Dedifferentiated amniotic fluid mesenchymal stem cell (primary cell): ENCODE measurements around the gene SSNA1.

Source experiments
- DNase-seq: peaks from one replicate; pipeline ENCODE4 v3.0.0-alpha.2; 2016; ENCODE audit errors: extremely low spot score

Gene SSNA1

DNA sequence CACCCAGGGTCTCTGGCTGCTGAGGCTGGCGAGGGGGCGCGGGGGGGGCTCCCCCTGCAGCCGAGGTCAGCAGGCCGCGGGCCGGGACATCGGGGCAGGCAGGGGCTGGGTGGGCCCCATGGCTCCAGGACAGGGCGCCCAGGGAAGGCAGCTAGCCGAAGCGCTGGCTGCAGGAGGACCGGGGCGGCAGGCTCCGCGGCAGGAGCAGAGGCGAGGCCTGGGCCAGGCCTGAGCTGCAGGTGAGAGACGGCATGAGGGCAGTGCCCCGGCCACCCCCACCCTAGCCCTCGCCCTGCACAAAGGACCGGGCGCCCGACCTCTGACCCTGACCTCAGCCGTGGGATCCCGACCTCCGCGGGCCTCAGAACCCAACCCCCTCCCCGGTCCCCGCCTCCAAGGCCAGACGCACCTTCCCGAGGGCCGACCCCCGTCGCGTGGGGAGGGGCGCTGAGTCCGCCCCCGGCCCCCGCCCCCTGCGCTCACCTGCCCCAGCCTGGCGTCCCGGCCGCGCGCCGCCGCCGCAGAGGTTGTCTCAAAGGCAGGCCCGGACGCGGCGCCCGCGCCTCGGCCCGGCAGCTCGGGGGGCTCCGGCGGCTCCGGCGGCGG lies 33.1 kb downstream of the SSNA1 start:
- no peak for DNase-seq

DNA sequence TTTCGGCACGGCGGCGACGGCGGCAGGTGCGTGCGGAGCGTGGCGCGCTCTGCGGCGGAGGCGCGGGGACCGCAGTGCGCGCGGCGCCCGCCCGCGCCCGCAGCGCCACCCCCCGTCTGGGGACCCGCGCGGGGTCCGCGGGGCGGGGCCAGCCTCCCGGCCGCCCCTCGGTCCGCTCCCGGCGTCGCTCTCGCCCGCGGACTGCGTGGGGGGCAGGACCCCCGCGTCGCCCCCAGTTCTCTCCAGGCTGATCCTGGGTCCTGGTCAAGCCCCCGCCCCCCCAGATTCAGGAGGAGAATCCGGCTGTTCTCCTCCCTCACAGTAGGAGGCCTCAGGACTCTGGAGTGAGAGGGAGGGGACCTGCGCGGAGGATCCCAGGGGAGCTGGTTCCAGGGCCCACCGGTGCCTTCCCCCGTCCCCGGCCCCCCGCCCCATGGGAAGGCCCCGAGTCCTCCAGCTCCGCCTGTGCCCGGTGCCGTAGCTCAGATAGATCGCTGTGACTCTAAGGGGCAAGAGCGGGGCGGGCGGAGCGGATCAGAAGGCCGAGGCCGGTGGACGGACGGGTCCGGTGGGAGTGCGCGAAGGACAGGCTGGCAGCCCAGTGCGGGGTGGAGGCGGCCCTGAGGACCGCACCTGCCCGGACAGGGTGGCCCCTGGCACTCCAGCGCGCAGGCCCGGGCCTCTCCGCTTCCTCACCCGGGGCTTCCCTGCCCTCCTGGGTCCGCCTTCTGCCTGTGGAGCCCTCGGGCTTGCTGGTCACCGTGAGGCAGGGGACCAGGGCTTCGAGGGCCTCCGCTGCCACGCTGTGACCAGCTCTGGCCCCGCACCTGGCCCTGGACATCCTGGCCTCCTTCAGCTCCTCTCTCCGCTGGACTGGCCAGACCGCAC lies 34.0 kb downstream of the SSNA1 start, which contains the start of gene RNF208:
RNF208 (minus strand) TSS at position 51 of the 888 bp plus-strand sequence. CDS start 1,028 bp downstream, outside the sequence.
- DNase-seq: no peak

DNA sequence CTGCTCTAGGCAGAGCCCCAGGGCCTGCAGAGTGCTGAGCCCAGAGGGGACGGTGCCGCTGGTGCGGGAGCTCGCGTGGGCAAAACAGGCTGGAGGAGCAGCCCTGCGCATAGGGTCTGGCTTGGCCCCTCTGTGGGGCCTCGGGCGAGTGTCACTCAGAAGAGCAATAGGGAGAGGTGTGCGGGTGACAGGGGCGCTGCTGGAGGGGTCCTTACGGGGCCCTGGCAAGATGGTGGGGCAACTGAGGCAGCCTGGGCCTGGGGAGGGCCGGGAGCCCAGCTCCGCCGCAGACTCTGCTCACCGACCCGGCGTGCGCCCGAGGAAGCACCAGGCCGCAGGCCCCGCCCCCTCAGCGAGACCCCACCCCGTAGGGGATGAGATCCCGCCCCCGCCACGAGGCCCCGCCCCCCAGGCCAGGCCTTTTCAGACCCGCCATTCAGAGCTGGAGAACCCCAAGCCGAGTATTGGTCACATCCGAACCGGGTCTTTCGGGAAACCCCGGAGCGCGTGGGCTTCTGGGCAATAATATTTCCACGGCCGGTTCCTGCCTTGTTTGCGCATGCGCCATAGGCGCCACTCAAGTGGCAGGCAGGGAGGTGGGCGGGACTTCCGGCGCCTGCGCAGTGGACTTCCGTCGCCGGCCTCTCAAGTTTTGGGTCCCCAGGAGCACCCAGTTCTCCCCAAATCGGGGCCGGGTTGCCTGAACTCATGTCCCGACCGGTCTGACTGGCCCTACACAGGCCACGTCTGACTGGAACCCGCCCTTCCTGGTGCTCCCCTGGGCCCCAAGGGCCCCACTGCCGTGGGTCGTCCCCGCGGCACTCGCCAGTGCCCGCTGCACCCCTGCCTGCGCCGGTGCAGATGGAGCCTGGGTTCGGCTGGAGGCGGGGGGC lies 34.8 kb downstream of the SSNA1 start:
- DNase-seq: peak; percentile 99

DNA sequence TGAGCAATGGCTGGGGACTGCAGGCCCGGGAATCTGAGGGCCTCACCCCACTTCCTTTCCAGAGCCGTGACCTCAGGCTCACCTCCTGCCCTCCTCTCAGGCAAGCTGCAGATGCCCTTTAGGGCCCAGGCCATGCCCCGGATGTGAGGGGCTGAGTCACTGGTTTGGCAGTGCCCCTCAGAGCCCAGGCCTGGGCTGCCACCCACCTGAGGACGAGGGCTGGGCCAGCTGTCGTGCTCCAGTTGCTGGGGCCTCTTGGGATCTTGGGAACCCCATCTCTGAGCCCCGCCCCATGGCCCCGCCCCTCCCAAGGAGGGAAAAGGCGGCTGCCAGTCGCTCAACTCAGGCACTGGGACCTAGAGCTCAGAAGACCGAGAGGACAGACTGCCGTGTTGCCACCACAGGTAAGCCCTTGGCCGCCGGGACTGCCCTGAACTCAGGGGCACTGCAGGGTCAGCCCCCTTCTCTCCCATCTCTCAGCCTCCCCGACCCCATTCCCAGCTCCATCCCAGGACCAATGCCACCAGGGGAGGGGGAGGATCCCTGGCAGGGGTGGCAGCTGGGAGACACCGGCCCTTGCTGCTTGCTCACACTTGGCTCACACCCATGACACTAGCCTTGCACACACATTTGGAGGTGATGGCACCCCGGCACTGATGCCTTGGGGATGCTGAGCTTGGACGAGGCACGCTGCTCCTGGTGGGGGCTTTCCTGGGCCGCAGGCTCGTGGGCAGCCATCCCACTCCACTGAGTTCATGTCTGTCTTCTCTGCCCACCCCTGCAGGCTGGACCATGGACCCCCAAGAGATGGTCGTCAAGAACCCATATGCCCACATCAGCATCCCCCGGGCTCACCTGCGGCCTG lies 36.6 kb downstream of the SSNA1 start, which contains the start of gene CYSRT1:
CYSRT1 (plus strand) TSS at position 345 of the 865 bp plus-strand sequence; CDS start at position 793, 448 bp downstream.
- DNase-seq: no peak

DNA sequence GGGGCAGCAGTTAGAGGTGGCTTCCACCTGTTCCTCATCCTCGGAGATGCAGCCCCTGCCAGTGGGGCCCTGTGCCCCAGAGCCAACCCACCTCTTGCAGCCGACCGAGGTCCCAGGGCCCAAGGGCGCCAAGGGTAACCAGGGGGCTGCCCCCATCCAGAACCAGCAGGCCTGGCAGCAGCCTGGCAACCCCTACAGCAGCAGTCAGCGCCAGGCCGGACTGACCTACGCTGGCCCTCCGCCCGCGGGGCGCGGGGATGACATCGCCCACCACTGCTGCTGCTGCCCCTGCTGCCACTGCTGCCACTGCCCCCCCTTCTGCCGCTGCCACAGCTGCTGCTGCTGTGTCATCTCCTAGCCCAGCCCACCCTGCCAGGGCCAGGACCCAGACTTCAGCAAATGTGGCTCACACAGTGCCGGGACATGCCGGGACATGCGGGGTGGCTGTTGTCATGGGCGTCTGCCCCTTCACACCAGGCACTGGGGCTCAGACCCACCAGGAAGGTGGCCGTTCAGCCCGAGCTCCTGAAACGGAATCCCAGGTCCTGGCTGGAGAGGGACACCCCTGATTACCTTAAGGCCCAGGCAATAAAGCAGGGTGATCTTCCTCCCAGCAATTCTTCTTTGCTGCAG lies 37.3 kb downstream of the SSNA1 start:
- no peak for DNase-seq

DNA sequence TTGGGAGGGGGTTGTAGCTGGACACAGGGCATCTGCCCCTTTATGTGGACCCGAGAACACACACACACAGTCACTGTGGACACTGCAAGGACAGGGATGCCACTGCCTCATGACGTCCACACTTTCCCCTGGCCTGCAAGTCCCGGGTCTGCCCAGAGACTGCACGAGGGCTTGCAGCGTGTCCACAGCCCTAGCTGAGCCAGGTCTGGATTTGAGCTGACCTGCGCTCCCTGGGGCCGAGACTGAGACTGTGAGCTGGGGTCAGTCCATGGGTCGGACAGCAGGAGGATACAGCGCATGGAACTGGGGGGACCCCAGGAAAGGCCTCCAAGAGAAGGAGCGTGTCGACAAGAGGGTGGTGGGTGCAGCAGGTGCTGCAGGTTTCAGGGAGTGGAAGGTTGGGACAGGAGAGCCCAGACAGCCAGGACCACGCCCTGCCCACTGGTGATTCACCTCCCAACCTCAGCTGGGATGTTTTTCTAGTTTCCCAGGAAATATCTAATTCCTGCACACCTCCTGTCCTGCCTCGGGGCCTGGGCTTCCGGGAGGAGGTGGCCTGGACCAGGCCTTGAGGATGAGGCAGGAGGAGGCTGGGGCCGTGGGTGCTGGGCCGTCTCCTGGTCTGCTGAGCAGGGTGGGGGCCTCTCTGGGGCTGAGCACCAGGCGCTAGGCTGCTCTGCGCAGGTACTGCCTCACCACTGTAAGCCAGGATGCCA lies 38.0 kb downstream of the SSNA1 start:
- no peak for DNase-seq

DNA sequence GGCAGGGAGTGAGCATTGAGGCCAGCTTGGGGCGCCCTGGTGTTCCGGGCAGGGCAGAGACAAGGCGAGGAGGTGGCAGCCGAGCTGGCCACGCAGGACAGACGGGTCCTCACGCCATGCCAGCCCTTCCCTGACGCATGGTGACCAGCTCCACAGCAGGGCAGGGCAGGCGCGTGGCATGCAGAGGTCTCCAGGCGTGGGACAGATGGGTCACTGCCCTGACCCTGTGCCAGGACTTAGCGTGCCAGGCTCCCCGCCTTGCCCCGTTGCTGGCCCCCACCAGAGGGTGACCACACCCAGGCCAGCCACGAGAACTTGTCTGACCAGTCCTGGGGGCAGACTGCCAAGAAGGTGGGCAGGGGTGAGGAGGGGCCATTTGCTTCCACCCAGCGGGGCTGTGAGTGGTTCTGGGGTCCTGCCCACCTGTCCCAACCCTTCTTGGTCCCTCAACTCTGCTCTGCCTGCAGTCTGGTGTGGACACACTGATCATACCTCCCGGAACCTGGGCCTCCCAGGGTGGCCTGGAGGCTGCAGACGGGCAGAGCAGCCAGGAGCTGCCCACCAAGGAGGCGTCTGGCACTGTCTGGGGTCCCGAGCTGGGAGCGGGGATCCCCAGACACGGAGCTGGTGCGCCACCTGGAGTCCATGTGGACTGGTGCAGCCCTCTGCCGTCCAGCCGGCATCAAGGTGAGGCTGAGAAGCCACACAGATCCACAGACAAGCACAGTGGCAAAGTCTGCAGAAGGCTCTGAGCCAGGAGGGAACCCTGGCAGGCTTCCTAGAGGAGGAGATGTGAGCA lies 38.8 kb downstream of the SSNA1 start, which contains the start of gene RNF224:
RNF224 (plus strand) TSS at position 449 of the 799 bp plus-strand sequence. CDS start 834 bp downstream, outside the sequence.
- DNase-seq: peak; percentile 51

DNA sequence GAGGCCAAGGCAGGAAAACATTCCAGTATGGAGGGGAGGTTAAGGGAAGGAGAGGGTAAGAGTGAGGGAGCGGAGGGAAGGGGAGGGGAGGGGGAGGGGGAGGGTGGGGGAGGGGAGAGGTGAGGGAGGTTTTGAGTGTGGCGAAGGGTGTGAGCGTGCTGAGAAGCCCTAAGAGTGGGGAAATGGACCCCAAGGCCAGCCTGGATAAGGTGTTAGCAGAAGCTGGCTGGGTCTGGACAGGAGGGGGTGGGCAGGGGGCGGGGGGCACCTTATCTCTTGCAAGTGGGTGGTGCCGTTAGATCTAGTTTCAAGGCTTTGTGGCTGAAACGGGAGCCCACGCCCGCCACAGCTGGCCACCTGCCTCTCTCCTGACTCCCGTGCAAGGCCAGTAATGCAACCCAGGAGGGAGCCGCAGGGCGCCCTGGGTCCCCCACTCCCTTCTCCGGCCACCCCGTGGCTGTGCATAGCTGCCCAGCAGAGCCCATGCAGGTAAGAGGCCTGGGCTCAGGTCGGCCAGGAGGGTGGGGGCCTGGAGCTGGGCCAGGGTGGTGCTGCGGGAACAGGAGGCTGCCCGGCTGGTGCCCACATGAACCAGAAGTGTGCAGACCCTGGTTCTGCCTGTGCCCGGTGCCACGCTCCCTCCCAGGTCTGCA lies 39.5 kb downstream of the SSNA1 start:
- no peak for DNase-seq

DNA sequence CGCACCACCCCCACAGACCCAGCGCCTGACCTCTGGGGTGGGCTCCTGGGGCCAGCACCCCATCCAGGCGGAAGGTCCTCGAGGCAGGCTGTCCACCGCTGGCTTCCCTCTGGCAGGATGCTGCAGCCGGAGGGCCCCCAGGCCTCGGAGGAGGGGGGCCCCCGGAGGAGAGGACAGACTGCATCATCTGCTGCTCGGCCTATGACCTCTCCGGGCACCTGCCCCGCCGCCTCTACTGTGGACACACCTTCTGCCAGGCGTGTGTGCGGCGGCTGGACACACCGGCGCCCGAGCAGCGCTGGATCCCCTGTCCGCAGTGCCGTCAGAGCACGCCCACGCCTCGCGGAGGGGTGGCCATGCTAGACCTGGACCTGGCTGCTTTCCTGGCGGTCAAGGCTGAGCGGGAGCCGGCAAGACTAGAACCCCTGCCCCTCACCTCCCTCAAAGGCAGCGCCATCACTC lies 40.1 kb downstream of the SSNA1 start:
- no peak for DNase-seq

DNA sequence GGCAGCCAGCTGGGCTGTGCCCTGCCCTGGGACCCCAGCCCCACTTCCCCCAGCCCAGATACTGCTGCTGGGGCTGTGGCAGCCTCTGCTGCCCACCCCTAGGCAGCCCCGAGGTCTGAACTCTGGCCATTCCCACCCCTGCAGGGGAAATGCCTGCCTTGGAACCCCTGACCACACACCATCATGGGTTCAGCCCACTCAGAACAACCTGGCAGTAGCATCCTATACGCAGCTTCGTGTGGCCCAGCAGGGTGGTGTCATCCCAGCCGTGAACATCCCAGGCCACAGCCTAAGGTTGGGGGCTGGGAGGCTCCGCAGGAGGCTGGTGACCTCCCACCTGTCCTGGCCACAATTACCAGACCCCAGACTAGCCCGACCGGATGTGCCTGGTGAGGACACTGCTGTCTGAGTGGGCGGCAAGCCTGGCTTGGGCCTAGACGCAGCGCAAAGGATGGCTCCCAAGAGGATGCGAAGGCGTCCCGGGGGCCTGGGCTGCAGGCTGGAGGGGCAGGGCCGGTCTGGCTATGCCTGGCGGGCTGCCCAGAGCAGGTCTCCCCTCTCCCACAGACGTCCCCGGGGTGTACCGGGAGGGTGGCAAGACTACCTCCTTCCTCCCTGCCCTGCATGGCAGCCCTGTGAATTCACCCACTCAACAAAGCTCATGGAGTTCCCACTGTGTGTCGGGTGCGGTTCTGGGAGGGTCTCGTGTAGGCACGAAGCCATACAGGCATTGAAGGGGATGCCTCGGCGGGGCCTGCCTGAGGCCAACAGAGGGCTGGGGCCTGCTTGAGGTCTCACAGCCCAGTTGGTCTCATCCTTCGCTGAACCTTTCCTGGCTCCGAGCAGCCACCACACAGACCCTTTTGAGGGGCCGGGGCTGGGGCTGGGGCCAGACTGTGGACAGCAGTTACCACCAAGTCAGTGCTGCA lies 40.8 kb downstream of the SSNA1 start:
- DNase-seq: no peak

DNA sequence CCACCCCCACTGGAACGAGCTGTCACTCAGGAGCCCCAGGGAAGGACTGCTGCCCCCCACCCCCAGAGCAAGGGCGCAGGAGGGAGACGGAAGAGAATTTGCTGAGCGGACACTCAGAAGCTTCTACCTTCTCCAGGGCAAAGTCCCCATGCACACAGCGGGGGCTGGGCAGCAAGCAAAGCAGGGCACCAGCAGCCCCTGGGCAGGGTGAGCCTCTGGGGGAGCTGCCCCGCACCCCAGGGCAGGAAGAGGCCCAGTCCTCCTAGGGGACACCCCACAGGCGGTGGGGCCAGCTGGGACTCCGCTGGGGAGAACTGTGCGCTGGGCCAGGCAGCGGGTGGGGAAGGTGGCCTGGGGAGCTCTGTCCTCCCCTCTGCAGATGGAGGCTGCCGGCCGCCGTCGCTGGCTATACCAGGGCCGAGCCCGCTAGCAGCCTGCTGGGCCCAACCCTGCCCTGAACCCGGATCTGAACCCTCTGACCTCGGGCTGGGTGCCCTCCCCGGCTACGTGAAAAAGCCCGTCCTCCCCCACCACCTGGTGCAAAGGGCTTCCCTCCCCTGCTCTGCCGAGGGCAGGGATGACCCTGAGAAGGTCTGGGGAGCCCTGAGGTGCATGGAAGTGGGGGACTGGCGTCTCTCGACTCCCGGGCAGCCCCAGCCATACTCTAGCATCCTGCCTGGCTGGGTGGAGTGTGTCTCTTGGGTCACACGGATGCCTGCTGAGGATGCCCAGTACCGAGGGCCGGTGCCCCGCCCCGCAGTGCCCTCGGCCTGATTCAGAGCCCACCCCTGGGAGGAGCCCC lies 41.6 kb downstream of the SSNA1 start:
- DNase-seq: no peak

DNA sequence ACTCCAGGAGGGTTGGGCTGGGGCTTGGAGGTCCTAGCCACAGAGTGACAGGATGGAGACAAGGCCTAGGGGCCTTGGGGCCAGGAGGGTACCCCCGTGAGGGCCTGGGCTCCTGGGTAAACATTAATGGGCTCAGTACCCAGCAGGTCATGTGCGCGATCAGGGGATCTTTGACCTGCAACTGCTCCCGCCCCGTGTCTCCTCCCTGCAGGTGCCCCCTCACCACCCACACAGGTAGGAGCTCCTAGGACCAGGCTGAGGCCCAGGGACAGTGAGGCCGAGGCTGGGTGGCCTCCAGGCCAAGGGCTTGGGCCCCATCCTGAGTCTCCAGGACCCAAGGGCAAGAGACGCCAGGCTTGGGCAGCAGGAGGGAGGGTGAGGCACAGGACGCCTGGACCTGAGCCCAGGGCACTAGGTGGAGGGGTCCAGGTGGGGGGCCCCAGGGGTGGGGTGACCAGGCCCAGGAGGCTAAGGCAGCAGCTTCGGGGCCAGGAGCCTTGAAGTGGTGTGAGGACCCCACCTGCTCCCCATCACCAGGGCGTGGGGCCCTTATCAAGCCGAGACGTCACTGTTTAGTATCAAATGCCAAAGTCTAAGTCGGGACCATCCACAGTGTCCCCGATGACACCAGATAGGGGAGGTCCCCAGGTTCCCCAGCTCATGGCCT lies 42.4 kb downstream of the SSNA1 start, which contains the start of gene SLC34A3:
SLC34A3 (plus strand) TSS at position 197 of the 667 bp plus-strand sequence. CDS start 802 bp downstream, outside the sequence.
- DNase-seq: no peak

DNA sequence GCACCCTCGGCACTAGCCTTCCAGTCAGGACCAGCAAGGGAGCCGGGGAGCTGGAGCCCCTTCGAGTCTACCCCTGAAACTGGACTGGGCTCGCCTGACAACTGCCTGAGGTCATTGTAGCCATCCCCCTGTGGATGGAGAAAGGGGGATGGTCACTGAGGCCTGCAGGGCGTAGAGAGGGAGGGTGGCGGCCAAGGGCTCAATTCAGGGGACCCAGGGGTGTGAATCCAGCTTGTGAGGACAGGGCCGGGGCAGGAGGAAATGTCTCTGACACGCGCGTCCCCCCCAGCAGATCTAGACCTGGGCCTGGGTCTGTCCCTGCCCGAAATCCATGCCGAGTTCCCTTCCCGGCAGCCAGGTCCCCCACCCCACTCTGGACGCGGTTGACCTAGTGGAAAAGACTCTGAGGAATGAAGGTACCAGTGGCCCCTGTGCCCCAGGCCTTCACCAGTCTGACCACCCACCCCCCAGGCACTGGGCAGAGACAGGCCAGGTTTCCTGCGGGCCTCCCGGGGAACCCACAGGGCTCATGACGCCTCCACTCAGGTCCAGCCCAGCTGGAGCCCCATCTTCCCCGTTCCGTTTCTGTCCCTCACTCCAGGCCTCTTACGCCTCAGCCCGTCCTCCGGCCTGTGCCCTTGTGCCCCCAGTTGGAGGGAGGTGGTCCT lies 43.0 kb downstream of the SSNA1 start:
- DNase-seq: no peak

DNA sequence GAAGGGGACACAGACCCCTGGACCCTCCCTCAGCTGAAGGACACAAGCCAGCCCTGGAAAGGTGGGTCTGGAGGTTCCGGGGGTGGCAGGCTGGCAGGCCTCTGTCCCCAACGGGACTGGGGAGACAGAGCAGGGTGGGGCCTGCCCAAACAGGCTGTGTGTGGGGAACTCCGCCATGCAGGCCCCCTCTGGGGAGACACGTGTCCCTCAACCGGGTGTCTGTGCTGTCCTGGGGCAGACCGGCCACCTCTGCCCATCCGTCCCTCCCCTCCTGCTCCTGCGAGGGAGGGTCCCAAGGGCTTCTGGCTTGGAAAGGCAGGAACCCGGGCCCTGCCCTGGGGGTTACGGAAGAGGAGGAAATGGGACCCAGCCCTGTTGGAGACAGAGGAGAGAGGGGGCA lies 43.6 kb downstream of the SSNA1 start:
- no peak for DNase-seq

DNA sequence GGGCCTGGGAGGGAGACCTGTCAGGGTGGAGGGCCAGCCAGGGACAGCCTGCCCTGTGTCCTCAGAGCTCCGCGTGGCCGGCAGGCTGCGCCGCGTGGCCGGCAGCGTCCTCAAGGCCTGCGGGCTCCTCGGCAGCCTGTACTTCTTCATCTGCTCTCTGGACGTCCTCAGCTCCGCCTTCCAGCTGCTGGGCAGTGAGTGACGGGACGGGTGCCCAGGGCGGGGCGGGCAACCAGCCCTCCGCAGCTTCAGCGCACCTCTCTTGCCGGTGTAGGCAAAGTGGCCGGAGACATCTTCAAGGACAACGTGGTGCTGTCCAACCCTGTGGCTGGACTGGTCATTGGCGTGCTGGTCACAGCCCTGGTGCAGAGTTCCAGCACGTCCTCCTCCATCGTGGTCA lies 44.0 kb downstream of the SSNA1 start:
- DNase-seq: no peak
